Natural killer cell (primary cell): ENCODE measurements around the gene ABAT. TPM values are rescaled to one million over a fixed set of nuclear protein-coding genes. Genes with fewer than 3 reads are reported as not detected.
A peak's percentile ranks its signal among the peaks of the same experiment; 100 is the strongest.

Experiments
- ATAC-seq, 3 donors: fragments of 150-1000 bp in 2 of 3; fragments of 200-7000 bp in 1 of 3; cut with Tn5 transposase; 1 replicate in 1 of 3; 2 replicates in 2 of 3; pipeline ENCODE4 v1.10.0; 2021; ENCODE audit warnings: mild to moderate bottlenecking in 2 of 3, moderate library complexity in 2 of 3
- DNase-seq, 2 donors: peaks; one replicate each; pipeline versions ENCODE4 v3.0.0 to v3.0.0-alpha.2; 2013 to 2021; ENCODE audit warnings: mixed read lengths in 1 of 2
- H3K27ac ChIP-seq: one replicate; pipeline ENCODE4 v1.5.1; 2013; ENCODE audit warnings: mild to moderate bottlenecking, low read length
- H3K27me3 ChIP-seq: one replicate; pipeline ENCODE4 v1.6.1; 2013; ENCODE audit warnings: low read length; ENCODE audit not compliant: control insufficient read depth, insufficient read depth
- H3K36me3 ChIP-seq: one replicate; pipeline ENCODE4 v1.6.1; 2013; ENCODE audit warnings: low read length; ENCODE audit not compliant: control insufficient read depth, insufficient read depth
- H3K4me1 ChIP-seq: one replicate; pipeline ENCODE4 v1.6.1; 2013; ENCODE audit warnings: low read length; ENCODE audit not compliant: control insufficient read depth, insufficient read depth
- H3K4me3 ChIP-seq: one replicate; pipeline ENCODE4 v1.5.1; 2013; ENCODE audit warnings: low read length
- H3K9me3 ChIP-seq: one replicate; pipeline ENCODE4 v1.6.1; 2013; ENCODE audit warnings: low read length; ENCODE audit not compliant: control insufficient read depth, insufficient read depth
- H3K27ac Mint-ChIP-seq, 2 donors: one replicate each; pipeline ENCODE4 v1.8.0; 2022; ENCODE audit warnings: mild to moderate bottlenecking in 2 of 2, mixed read lengths in 2 of 2, moderate library complexity in 1 of 2
- H3K27me3 Mint-ChIP-seq, 2 donors: one replicate each; pipeline ENCODE4 v1.8.0; 2022; ENCODE audit warnings: low read depth in 2 of 2, mixed read lengths in 2 of 2
- H3K36me3 Mint-ChIP-seq: one replicate; pipeline ENCODE4 v1.8.0; 2022; ENCODE audit warnings: mixed read lengths
- H3K4me1 Mint-ChIP-seq, 2 donors: one replicate each; pipeline ENCODE4 v1.8.0; 2022; ENCODE audit warnings: mixed read lengths in 2 of 2
- H3K4me3 Mint-ChIP-seq: one replicate; pipeline ENCODE4 v1.8.0; 2022; ENCODE audit warnings: mild to moderate bottlenecking, moderate library complexity, mixed read lengths
- H3K9me3 Mint-ChIP-seq, 2 donors: one replicate each; pipeline ENCODE4 v1.8.0; 2022; ENCODE audit warnings: mixed read lengths in 2 of 2
- CTCF ChIP-seq: fragments of 200-600 bp; IDR thresholded peaks from one replicate; pipeline ENCODE4 v1.8.0; 2022; ENCODE audit warnings: antibody characterized with exemption
- WGBS: methylation state at CpG from one replicate; pipeline ENCODE4 v1.1.7; 2013; ENCODE audit warnings: missing lambda C conversion rate; ENCODE audit not compliant: insufficient coverage; 5-methylcytosine and 5-hydroxymethylcytosine counted together
- intact Hi-C: fragments of 100-400 bp; cut with micrococcal nuclease; formaldehyde crosslinking; loops from one replicate; pipeline ENCODE4 v1.14.2; 2022
- total RNA-seq, 4 donors: library from RNA; stranded (reverse); fragments of 120-200 nt in 1 of 4; gene quantifications; one replicate each; pipeline versions ENCODE4 v1.2.3 to v1.2.4, GENCODE V29; 2013 to 2022

Gene ABAT
- total RNA-seq, result 10 to 100 TPM; 11.0 to 13.4 (median 11.3) TPM
- total RNA-seq (2013), result 10.8 TPM

- no peaks in the 10 kb centered on the region for H3K36me3 ChIP-seq
- TF ChIP-seq CTCF, result no peak
- H3K9me3 ChIP-seq, result peaks cover 1% of the 10 kb centered on the region
- peak within 1 kb of the TSS; percentile 24 for H3K27ac ChIP-seq
- Mint-ChIP-seq H3K9me3 (no peaks in the 10 kb centered on the region), H3K36me3 (no peaks in the 10 kb centered on the region), H3K27ac (peak within 1 kb of the TSS; percentile 83 to 94), H3K4me1 (peaks cover 6 to 22% of the 10 kb centered on the region in 2 donors), H3K27me3 (no peaks in the 10 kb centered on the region), H3K4me3 (peak within 1 kb of the TSS; percentile 96)
- peak; percentile 91 to 92 for DNase-seq
- WGBS, result 3% methylated on average over 48 of the region's 49 CpGs
- H3K4me1 ChIP-seq, result peaks cover 20% of the 10 kb centered on the region
- peak within 1 kb of the TSS; percentile 69 for H3K4me3 ChIP-seq
- intact Hi-C loops, result loop anchor here (2.0 to 5.0 kb wide), 3 partner anchors 52 to 193 kb away; partner anchors contain the start of genes CARHSP1, METTL22, PMM2 and TMEM186
- no peaks in the 10 kb centered on the region for H3K27me3 ChIP-seq
- peak; percentile 96 to 99 (median 98) for ATAC-seq
Observed at GRCh38 chr16:8674413-8675022, at the start of gene ABAT. Gene ABAT, plus strand, starts transcription at chr16:8674617. Its CDS starts 61,123 bp downstream, at chr16:8735740.

- peaks cover 20% of the 10 kb centered on the region for H3K36me3 Mint-ChIP-seq
- H3K9me3 ChIP-seq, result no peaks in the 10 kb centered on the region
- DNase-seq (no peak), ATAC-seq (no peak)
- H3K9me3 Mint-ChIP-seq, result no peaks in the 10 kb centered on the region
- intact Hi-C loops, result no loop called here
- H3K4me1 ChIP-seq, result peaks cover 13% of the 10 kb centered on the region
- TF ChIP-seq CTCF, result no peak
- peaks cover 11 to 19% of the 10 kb centered on the region in 2 donors for H3K4me1 Mint-ChIP-seq
- H3K27me3 Mint-ChIP-seq, result no peaks in the 10 kb centered on the region
- H3K4me3 Mint-ChIP-seq, result no peak overlapping the region
- H3K27ac ChIP-seq, result no peak overlapping the region
- no peaks in the 10 kb centered on the region for H3K27me3 ChIP-seq
- WGBS, result 97% methylated on average over 10 of the region's 10 CpGs
- no peak overlapping the region for H3K27ac Mint-ChIP-seq
- peaks cover 45% of the 10 kb centered on the region for H3K36me3 ChIP-seq
- no peak overlapping the region for H3K4me3 ChIP-seq
Observed at GRCh38 chr16:8625491-8626087, 48.8 kb upstream of the ABAT start.

GRCh38 chr16:8626946-8627345 lies 47.5 kb upstream of the ABAT start:
- H3K9me3 Mint-ChIP-seq, result no peaks in the 10 kb centered on the region
- intact Hi-C loops, result no loop called here
- no peak for TF ChIP-seq CTCF
- no peak overlapping the region for H3K27ac ChIP-seq
- no peaks in the 10 kb centered on the region for H3K9me3 ChIP-seq
- peak overlapping the region in 1 of 2 donors; percentile 33 for H3K27ac Mint-ChIP-seq
- H3K4me1 ChIP-seq, result peaks cover 8% of the 10 kb centered on the region
- no peaks in the 10 kb centered on the region for H3K27me3 ChIP-seq
- H3K4me1 Mint-ChIP-seq, result peaks cover 9 to 17% of the 10 kb centered on the region in 2 donors
- no peaks in the 10 kb centered on the region for H3K27me3 Mint-ChIP-seq
- H3K4me3 Mint-ChIP-seq, result no peak overlapping the region
- DNase-seq, result no peak
- no peak overlapping the region for H3K4me3 ChIP-seq
- 92% methylated on average over 8 of the region's 8 CpGs for WGBS
- H3K36me3 Mint-ChIP-seq, result peaks cover 20% of the 10 kb centered on the region
- H3K36me3 ChIP-seq, result peaks cover 56% of the 10 kb centered on the region
- no peak for ATAC-seq
